ENCODE data around the gene POLN.

GRCh38 chr4:2260344-2261109 lies 18.6 kb upstream of the POLN start:
- no peak for TF ChIP-seq CTCF (IDR thresholded peaks at IDR 0.05)
- no peak for TF ChIP-seq POLR2A (IDR thresholded peaks at IDR 0.05)

All from tibial nerve (tissue), 3 donors.